SK-N-SH (cell line): Measurements from ENCODE around the gene ELAVL4.

Experiments used
- CTCF ChIP-seq: fragments of 200-600 bp; sonication (generic); IDR thresholded peaks from 2 replicates; pipeline ENCODE4 v1.6.1; 2017; ENCODE audit warnings: antibody characterized with exemption, mild to moderate bottlenecking, moderate library complexity
- EP300 ChIP-seq, 2 experiments: IDR thresholded peaks; 2 replicates each; pipeline versions ENCODE4 v1.4.0 to v1.6.1; 2012; ENCODE audit warnings: borderline replicate concordance in 1 of 2, low read depth in 1 of 2, low read length in 1 of 2
- GABPA ChIP-seq: IDR thresholded peaks from 2 replicates; pipeline ENCODE4 v1.4.0; 2012; ENCODE audit warnings: low read depth, mild to moderate bottlenecking
- JUND ChIP-seq: IDR thresholded peaks from 2 replicates; pipeline ENCODE4 v1.4.0; 2012
- NRF1 ChIP-seq: IDR thresholded peaks from 2 replicates; pipeline ENCODE4 v1.6.1; 2012; ENCODE audit warnings: low read depth, mild to moderate bottlenecking, low read length
- POLR2AphosphoS5 ChIP-seq: IDR thresholded peaks from 2 replicates; pipeline ENCODE4 v1.6.1; 2012; ENCODE audit warnings: low read depth, low read length
- RAD21 ChIP-seq: IDR thresholded peaks from 2 replicates; pipeline ENCODE4 v1.6.1; 2012; ENCODE audit warnings: mild to moderate bottlenecking, low read length
- RCOR1 ChIP-seq: fragments of 150-350 bp; IDR thresholded peaks from 2 replicates; pipeline ENCODE4 v1.6.1; 2017; ENCODE audit warnings: antibody characterized with exemption, low read length
- RFX5 ChIP-seq: IDR thresholded peaks from 2 replicates; pipeline ENCODE4 v1.6.1; 2012; ENCODE audit warnings: mild to moderate bottlenecking, improper control_type of control experiment, low read length
- TAF1 ChIP-seq: IDR thresholded peaks from 2 replicates; pipeline ENCODE4 v1.6.1; 2012; ENCODE audit warnings: low read depth, mild to moderate bottlenecking, low read length, moderate library complexity, borderline replicate concordance
- TCF12 ChIP-seq: IDR thresholded peaks from 2 replicates; pipeline ENCODE4 v1.4.0; 2012
- TF ChIP-seq, protein P1 (sequence below): IDR thresholded peaks from 2 replicates; pipeline ENCODE4 v1.4.0; 2012; ENCODE audit warnings: low read depth, borderline replicate concordance

DNA sequence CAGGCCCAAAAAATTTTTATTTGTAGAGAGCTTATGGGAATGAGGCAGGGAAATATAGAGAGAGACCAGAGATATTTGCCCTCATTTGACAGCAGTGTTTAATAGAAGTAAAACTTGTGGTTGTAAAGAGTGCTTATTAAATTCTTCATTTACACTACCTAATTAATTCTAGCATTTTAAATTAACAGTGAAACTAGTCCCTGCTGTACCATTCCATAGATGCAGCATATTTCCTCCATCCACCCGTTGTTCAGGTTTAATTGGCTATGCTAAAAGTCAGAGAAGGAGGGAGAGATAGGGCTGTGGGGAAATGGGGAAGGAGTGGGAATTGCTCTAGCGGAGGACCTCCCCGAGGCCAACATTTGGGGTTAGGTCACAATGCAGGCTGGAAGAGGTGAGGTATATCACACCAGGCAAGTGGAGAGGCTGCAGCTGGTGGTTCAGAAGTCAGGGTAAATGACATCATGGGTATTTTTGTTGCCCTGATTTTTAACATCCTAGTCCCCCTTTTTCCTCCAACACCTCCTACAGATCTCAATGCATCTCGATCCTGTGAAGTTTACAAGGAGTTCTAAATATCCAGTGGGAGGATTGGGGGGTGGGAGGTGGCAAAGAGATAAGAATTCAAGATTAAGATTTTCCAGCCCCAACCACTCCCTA lies 38.6 kb downstream of the ELAVL4 start:
- TF ChIP-seq CTCF (no peak), TAF1 (no peak), RFX5 (no peak), NRF1 (no peak), TCF12 (no peak), GABPA (no peak), POLR2AphosphoS5 (no peak), RAD21 (no peak), JUND (no peak), RCOR1 (no peak), EP300 (IDR thresholded peaks at IDR 0.05; ENCODE audit: borderline replicate concordance in 1 of 2, low read depth in 1 of 2, low read length in 1 of 2) (no peak)
- TF ChIP-seq, protein P1, sequence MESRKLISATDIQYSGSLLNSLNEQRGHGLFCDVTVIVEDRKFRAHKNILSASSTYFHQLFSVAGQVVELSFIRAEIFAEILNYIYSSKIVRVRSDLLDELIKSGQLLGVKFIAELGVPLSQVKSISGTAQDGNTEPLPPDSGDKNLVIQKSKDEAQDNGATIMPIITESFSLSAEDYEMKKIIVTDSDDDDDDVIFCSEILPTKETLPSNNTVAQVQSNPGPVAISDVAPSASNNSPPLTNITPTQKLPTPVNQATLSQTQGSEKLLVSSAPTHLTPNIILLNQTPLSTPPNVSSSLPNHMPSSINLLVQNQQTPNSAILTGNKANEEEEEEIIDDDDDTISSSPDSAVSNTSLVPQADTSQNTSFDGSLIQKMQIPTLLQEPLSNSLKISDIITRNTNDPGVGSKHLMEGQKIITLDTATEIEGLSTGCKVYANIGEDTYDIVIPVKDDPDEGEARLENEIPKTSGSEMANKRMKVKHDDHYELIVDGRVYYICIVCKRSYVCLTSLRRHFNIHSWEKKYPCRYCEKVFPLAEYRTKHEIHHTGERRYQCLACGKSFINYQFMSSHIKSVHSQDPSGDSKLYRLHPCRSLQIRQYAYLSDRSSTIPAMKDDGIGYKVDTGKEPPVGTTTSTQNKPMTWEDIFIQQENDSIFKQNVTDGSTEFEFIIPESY = no peak
